COLO668 (cell line): ENCODE measurements around the gene SHROOM1.
"Not testable (repeated sequence)": the region's sequence is repeated elsewhere in the genome, so short reads cannot be mapped to it uniquely, and the experiment has no call there.

ENCODE experiments used
- DNase-seq: peaks from one replicate; lab custom pipeline; 2025; ENCODE audit not compliant: unreplicated experiment; lab: John Stamatoyannopoulos, UW

Gene SHROOM1

GRCh38 chr5:132830436-132831094 lies at the start of gene SHROOM1:
TSS of gene SHROOM1 (minus strand) at chr5:132830647. CDS start at chr5:132826140, 4,507 bp downstream.
- DNase-seq: peak; percentile 77

GRCh38 chr5:132877938-132878337 lies 47.5 kb upstream of the SHROOM1 start:
- no peak for DNase-seq

- DNase-seq: no peak
Observed at GRCh38 chr5:132877466-132877865, 47.0 kb upstream of the SHROOM1 start.

- no peak for DNase-seq
Observed at GRCh38 chr5:132876020-132876759, 45.7 kb upstream of the SHROOM1 start.

GRCh38 chr5:132873930-132874271 lies 43.5 kb upstream of the SHROOM1 start:
- no peak for DNase-seq

- DNase-seq: no peak
Observed at GRCh38 chr5:132873119-132873929, 42.9 kb upstream of the SHROOM1 start, which contains the start of gene LEAP2. TSS of gene LEAP2 (plus strand) at chr5:132873668. CDS start at chr5:132873695, 27 bp downstream.

- no peak for DNase-seq
Observed at GRCh38 chr5:132872788-132873118, 42.3 kb upstream of the SHROOM1 start.

- DNase-seq: no peak
Observed at GRCh38 chr5:132871459-132872284, 41.2 kb upstream of the SHROOM1 start.

GRCh38 chr5:132870801-132871200 lies 40.4 kb upstream of the SHROOM1 start:
- no peak for DNase-seq

- no peak for DNase-seq
Observed at GRCh38 chr5:132868754-132869153, 38.3 kb upstream of the SHROOM1 start.

GRCh38 chr5:132867046-132867451 lies 36.6 kb upstream of the SHROOM1 start:
- no peak for DNase-seq

- peak; percentile 90 for DNase-seq
Observed at GRCh38 chr5:132866342-132867045, 36.0 kb upstream of the SHROOM1 start, which contains the start of the genes GDF9 and UQCRQ. TSS of gene GDF9 (minus strand) at chr5:132866469. CDS start at chr5:132864533, 1,936 bp downstream. TSS of gene UQCRQ (plus strand) at chr5:132866642. CDS start at chr5:132866882, 240 bp downstream.

- DNase-seq: no peak
Observed at GRCh38 chr5:132865668-132866341, 35.4 kb upstream of the SHROOM1 start.

GRCh38 chr5:132860742-132861141 lies 30.3 kb upstream of the SHROOM1 start:
- no peak for DNase-seq

- DNase-seq: no peak
Observed at GRCh38 chr5:132859889-132860437, 29.5 kb upstream of the SHROOM1 start.

- DNase-seq: no peak
Observed at GRCh38 chr5:132856011-132856410, 25.6 kb upstream of the SHROOM1 start.

GRCh38 chr5:132854992-132855391 lies 24.5 kb upstream of the SHROOM1 start:
- not testable (repeated sequence) for DNase-seq

- DNase-seq: no peak
Observed at GRCh38 chr5:132854301-132854700, 23.9 kb upstream of the SHROOM1 start.

- no peak for DNase-seq
Observed at GRCh38 chr5:132853790-132854189, 23.3 kb upstream of the SHROOM1 start.
